GM12872 (cell line): Measurements from ENCODE around the gene ABCD2.

ENCODE experiments used
- TF ChIP-seq, protein P1 (sequence below): IDR thresholded peaks from 3 replicates; pipeline ENCODE4 v1.5.1; 2011; ENCODE audit warnings: low read depth, mild to moderate bottlenecking, low read length, moderate library complexity; ENCODE audit not compliant: insufficient read depth

Gene ABCD2

DNA sequence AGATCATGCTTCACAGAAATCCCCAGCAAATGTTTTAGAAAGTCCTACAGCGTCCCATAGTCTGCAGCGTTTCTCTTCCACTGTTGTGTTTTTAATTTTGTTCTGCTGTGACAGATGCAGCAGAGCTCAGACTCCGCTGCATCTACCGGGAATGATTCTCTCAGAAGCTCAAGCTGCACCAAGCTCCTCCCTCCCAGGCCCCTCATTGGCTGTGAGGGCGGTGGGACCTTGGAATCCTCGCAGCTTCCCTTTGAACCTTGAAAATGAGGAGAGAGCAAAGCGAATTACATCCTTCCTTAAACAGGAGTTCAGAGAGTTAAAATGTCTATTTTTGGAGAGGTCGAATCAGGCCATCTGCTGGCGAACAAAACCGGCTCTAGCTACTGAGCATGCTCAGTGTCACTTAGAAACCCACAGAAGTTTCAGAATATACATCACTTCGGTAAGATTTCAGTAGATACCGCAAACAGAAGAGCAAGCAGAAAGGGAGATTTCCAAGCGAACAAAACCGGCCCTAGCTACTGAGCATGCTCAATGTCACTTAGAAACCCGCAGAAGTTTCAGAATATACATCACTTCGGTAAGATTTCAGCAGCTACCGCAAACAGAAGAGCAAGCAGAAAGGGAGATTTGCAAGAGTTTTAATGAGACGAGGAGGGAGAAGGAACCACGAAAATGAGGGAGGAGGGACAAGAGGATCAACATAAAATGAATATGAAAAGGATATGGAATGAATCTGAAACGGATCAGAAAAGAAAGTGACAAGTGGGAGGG, at the start of gene ABCD2:
Gene ABCD2, minus strand, starts transcription at position 144 of the 774 bp plus-strand sequence. CDS start 188 bp downstream, outside the sequence.
- TF ChIP-seq, protein P1, sequence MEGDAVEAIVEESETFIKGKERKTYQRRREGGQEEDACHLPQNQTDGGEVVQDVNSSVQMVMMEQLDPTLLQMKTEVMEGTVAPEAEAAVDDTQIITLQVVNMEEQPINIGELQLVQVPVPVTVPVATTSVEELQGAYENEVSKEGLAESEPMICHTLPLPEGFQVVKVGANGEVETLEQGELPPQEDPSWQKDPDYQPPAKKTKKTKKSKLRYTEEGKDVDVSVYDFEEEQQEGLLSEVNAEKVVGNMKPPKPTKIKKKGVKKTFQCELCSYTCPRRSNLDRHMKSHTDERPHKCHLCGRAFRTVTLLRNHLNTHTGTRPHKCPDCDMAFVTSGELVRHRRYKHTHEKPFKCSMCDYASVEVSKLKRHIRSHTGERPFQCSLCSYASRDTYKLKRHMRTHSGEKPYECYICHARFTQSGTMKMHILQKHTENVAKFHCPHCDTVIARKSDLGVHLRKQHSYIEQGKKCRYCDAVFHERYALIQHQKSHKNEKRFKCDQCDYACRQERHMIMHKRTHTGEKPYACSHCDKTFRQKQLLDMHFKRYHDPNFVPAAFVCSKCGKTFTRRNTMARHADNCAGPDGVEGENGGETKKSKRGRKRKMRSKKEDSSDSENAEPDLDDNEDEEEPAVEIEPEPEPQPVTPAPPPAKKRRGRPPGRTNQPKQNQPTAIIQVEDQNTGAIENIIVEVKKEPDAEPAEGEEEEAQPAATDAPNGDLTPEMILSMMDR: 0 out of 3 replicates have a peak, but pooled peaks have one; percentile 27

DNA sequence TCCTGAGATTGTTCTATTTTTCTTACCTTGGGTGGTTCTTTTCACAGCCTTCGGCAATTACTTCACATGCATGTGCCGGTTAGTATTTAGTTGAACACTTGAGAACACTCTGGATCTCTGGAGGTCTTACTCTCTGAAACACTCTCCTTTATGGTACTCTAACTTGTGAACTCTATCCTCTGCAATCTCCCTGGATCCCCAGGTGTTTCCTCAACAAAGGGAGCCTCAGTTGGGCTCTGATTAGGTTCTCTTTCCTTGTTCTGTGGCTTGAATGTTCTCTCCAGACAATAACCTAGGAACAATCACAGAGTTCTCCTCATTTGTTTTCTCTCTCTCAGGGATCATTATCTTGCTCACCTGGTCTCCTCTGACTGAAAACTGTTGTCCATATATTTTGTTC, 40.5 kb upstream of the ABCD2 start:
- TF ChIP-seq, protein P1: no peak

DNA sequence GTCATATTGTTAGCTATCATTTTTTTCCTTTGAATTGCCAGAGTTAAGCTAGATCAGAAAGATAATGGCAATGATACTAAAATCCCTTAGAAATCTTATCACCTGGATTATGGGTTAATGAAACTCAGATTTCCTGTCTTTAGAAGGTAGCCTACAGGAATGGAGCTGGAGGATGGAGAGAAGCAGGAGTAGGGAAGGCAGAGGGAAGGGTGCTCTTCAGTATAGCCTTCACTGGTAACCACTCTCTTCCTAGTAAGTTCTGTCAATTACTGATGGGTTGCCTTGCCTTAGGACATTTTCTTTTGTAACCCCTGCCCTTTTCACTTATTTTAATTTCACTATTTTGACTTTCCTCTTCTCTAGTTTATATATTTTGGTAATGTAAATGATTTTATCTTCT, 27.8 kb upstream of the ABCD2 start:
- TF ChIP-seq, protein P1: no peak

DNA sequence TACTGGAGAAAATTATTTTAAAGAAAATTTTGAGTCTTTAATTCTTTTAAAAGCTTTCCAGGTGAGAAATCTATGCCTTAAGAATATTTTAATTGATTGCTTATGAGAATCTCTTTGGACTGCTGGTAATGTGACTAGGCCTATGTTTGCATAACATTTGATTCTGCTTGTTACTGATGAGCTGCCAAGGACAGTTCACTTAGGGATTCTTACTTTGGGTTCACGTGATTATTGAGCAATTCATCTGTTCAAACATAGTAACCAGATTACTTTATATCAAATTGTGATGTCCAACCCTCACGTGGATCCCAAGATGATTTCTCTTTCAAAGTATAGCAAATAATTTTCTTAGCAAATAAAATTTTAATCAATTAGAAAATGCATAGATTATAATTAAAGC, 27.4 kb upstream of the ABCD2 start:
- TF ChIP-seq, protein P1: no peak

DNA sequence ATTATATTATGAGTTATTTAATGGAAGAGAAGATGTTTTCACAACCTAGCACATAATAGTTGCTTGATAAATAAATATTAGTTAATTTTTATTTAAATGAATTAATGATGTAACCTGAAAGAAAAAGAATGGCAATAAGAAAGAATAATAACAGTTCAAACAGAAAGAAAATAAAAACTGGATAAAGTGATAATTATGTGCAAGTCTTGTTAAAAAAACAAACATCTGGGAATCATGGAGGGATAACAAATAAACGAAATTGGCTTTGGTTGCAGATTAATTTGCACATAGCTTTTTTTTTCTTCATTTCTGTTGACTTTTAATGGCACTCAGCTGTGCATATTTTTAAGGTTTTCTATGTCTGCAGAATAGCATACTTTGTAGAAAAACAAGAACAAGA, 23.4 kb upstream of the ABCD2 start:
- TF ChIP-seq, protein P1: no peak

DNA sequence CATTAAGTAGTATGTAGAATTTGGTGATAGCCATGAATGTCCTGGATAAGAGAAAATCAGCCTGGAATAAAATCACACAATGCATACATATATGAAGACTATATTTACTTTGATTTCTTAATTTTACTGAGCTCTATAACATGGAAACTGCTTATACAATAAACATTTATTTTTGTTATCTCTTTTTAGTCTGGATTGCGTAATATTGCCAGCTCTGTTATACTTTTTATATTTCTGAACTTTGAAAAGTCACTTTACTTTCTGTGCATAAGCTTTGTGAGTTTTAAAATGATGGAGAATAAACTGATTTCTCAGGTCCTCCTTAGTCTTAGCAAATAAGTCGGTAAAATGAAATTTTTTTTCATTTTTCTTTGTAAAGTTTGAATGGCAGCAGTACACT, 19.2 kb upstream of the ABCD2 start:
- TF ChIP-seq, protein P1: no peak

DNA sequence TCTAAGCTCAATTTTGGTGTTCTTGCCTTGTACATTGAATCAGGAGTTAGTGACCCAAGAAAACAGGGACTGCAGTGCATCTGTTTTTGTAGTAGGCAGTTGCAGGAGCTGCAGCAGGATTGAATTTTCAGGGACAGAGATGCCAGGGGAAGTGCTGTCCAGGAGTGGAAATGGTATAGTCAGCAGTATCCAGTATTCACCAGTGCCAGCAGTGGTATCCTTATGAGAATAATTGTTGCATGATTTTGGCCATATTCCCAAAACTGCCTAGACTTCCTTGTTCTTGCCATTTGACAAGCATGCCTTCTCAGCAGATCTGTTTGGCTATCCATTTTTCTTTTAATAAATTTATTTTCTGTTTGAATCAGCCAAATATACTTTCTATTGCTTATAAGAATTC, 18.6 kb upstream of the ABCD2 start:
- TF ChIP-seq, protein P1: no peak
